Measurements from ENCODE around the gene SLC8A1.

Gene SLC8A1

DNA sequence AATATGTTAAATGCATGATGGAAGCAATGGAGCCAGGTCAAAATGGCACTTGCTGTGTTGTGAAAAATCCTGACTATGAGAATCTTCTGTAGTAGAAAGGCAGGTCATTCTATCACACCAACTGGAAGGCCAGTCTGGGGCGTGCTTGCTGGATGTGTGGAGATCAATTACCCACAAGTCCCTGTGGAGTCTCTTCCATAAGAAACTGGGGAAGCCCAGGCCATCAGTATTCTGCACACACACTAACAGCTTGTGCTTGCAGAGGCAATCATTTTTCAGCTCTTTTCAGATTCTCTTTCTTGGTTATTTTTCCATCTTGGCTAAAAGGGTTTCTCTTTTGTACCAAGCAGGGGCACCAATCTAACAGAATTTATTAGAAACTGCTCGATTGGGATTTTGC, 190.8 kb downstream of the SLC8A1 start:
- DNase-seq (ENCODE audit: low read depth): no peak
- TF ChIP-seq, protein P1, sequence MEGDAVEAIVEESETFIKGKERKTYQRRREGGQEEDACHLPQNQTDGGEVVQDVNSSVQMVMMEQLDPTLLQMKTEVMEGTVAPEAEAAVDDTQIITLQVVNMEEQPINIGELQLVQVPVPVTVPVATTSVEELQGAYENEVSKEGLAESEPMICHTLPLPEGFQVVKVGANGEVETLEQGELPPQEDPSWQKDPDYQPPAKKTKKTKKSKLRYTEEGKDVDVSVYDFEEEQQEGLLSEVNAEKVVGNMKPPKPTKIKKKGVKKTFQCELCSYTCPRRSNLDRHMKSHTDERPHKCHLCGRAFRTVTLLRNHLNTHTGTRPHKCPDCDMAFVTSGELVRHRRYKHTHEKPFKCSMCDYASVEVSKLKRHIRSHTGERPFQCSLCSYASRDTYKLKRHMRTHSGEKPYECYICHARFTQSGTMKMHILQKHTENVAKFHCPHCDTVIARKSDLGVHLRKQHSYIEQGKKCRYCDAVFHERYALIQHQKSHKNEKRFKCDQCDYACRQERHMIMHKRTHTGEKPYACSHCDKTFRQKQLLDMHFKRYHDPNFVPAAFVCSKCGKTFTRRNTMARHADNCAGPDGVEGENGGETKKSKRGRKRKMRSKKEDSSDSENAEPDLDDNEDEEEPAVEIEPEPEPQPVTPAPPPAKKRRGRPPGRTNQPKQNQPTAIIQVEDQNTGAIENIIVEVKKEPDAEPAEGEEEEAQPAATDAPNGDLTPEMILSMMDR (IDR thresholded peaks at IDR 0.05; ENCODE audit: insufficient read depth, low read depth, low read length, missing control alignments): no peak
- no peak overlapping the region for H3K4me3 ChIP-seq (ENCODE audit: low read depth, low read length)

DNA sequence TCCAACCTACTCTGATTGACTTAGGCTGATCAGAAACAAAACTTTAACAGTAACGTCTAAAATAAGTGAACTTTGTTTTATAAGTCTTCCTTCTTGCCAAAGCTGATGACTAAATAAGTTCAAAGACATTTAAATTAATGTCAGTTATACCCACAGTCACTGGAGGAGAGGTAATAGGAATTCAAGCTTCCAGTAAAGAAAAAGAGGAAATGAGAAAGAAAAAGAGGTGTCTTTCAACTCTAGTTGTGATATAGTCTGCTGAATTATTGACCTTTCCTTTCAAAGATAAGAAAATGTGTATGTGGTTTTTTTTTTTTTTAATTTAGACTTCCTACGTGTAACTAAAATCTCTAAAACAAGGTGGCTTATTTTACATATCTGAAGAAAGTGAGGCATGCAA, 191.5 kb downstream of the SLC8A1 start:
- H3K4me3 ChIP-seq (ENCODE audit: low read depth, low read length): no peak overlapping the region
- no peak for DNase-seq (ENCODE audit: low read depth)
- TF ChIP-seq, protein P1 (IDR thresholded peaks at IDR 0.05; ENCODE audit: insufficient read depth, low read depth, low read length, missing control alignments): no peak

DNA sequence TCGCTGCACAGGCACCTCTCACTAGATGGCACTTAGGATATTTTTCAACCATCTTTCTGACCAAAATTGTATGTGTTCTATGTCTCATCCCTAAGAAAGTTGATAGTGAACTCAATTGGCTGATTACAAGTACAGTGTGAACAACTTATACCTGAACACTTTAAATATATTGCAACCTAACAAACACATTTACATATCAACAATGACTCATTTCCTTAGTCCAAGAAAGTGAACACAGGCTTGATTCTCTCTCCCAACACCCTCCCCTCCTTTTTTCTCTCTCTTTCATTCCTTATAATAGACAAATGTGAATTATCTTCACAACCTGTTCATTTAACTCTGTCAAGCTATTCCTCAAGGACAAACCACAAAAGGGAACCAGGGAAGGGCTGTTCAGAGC, 192.0 kb downstream of the SLC8A1 start:
- H3K4me3 ChIP-seq (ENCODE audit: low read depth, low read length): no peak overlapping the region
- DNase-seq (ENCODE audit: low read depth): no peak
- TF ChIP-seq, protein P1 (IDR thresholded peaks at IDR 0.05; ENCODE audit: insufficient read depth, low read depth, low read length, missing control alignments): no peak

DNA sequence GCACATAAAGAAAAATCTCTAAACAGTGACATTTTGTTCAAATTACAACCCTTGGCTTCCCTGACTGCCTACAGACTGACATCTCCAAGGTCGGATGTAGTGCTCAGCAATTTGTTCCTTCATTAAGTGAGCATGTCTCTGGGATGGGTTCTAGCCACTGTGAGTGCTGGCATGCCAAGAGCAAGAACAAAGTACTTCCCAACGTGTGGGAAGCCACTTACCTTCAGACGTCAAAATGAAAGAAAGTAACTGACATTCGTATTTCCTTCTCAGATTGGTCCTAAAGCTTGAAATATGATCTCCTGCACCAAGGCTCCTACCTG, 193.8 kb downstream of the SLC8A1 start:
- no peak for DNase-seq (ENCODE audit: low read depth)
- TF ChIP-seq, protein P1 (IDR thresholded peaks at IDR 0.05; ENCODE audit: insufficient read depth, low read depth, low read length, missing control alignments): no peak
- H3K4me3 ChIP-seq (ENCODE audit: low read depth, low read length): no peak overlapping the region

DNA sequence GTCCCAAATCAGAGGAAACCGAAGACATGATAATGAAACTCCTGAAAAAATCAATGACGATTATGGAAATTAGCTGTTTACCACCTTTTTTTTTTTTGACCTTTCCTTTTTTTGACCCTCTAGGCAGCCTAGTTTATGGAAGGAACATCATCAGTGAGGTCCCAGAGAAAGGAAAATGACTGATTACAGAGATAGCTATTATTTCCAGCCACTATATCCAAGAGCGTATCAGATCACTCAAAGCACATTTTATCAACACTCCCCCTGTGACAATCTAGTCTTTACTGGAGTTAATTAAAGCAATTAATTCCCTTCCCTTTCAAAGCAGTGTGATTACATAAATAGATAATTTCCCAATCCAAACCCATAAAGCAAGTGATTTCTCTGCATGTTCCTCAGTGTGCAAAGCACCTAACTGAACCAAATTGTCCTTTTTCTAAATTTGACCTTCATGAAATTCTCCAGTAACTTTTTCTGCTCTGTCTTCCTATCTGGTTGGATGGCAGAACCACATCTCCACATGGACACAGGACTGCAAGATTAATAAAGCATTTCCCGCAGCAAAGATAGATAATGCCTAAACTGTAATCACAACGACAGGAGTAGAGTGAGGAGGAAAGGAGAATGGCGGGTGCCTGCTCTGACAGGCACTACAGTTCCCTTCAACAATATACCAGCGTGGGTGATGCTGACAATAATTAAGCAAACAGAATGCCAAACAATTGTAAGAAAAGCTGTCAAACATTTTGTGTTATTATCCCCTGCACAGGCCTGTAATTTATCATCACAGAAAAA, 194.4 kb downstream of the SLC8A1 start:
- H3K4me3 ChIP-seq (ENCODE audit: low read depth, low read length): no peak overlapping the region
- TF ChIP-seq, protein P1 (IDR thresholded peaks at IDR 0.05; ENCODE audit: insufficient read depth, low read depth, low read length, missing control alignments): no peak
- no peak for DNase-seq (ENCODE audit: low read depth)

DNA sequence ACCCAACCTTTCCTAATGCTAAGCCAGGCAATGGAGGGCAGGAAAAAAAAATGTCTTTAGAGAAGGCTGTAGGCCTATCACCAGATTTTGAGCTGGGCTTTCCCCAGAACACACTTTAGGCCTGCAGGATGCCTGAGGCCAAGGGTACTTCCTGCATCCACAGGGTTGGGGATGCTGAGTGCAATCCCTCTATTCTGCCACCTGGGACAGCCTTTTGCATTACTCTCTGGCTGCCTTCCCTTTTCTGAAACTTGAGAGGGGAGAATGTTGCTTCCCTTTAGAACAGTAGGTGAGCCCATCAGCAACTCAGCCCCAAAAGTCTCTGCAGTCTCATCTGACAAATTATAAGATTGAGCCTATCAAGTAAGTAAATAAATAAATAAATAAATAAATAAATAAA, 195.2 kb downstream of the SLC8A1 start:
- no peak overlapping the region for H3K4me3 ChIP-seq (ENCODE audit: low read depth, low read length)
- peak; percentile 21 for DNase-seq (ENCODE audit: low read depth)
- TF ChIP-seq, protein P1 (IDR thresholded peaks at IDR 0.05; ENCODE audit: insufficient read depth, low read depth, low read length, missing control alignments): no peak

DNA sequence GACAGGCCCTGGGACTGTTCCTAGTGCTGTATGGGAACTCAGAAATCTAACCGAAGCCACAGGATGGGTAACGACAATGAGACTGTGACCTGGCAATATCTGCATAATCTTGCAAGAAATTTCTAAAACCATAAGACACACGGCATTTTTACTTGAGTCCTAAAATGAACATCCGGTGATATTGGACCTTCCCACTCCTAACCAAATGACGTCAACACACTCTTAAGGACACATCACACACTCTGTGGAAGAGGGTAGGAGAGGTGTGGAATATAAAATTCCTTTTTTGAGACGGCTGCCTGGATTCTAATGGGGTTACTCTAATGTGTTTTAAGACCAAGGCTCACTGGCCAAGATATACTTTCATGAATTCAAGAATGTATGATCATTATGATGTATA, 195.9 kb downstream of the SLC8A1 start:
- H3K4me3 ChIP-seq (ENCODE audit: low read depth, low read length): no peak overlapping the region
- TF ChIP-seq, protein P1 (IDR thresholded peaks at IDR 0.05; ENCODE audit: insufficient read depth, low read depth, low read length, missing control alignments): no peak
- no peak for DNase-seq (ENCODE audit: low read depth)
